Measurements from ENCODE around the gene AGXT2.

DNA sequence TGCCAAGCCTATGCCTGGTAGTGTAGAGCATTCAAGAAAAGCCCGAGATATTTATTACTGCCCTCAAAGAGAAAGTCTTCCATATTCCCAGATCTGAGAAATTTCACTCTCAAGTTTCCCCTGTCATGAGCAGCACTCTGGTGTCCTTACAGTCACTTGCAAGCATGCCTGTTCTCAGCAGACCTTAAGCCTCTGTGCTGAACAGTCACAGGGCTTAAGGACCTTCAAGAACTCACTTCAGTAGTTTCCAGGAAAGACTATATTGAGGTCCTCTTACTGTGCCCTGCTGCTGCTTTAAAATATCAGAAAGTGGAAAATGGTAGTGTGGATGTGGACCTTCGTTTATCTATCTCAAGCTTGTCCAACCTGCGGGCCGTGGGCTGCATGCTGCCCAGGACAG lies 64.9 kb downstream of the AGXT2 start:
- TF ChIP-seq ZNF565 (CRISPR knock-in tag; conservative IDR thresholded peaks at IDR 0.05; ENCODE audit: low read depth) (no peak), ESRRG (CRISPR knock-in tag; IDR thresholded peaks at IDR 0.05) (no peak), ZNF70 (CRISPR knock-in tag; IDR thresholded peaks at IDR 0.05) (no peak)
- TF ChIP-seq, protein P1, sequence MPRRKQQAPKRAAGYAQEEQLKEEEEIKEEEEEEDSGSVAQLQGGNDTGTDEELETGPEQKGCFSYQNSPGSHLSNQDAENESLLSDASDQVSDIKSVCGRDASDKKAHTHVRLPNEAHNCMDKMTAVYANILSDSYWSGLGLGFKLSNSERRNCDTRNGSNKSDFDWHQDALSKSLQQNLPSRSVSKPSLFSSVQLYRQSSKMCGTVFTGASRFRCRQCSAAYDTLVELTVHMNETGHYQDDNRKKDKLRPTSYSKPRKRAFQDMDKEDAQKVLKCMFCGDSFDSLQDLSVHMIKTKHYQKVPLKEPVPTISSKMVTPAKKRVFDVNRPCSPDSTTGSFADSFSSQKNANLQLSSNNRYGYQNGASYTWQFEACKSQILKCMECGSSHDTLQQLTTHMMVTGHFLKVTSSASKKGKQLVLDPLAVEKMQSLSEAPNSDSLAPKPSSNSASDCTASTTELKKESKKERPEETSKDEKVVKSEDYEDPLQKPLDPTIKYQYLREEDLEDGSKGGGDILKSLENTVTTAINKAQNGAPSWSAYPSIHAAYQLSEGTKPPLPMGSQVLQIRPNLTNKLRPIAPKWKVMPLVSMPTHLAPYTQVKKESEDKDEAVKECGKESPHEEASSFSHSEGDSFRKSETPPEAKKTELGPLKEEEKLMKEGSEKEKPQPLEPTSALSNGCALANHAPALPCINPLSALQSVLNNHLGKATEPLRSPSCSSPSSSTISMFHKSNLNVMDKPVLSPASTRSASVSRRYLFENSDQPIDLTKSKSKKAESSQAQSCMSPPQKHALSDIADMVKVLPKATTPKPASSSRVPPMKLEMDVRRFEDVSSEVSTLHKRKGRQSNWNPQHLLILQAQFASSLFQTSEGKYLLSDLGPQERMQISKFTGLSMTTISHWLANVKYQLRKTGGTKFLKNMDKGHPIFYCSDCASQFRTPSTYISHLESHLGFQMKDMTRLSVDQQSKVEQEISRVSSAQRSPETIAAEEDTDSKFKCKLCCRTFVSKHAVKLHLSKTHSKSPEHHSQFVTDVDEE (CRISPR knock-in tag; IDR thresholded peaks at IDR 0.05), result no peak
